H9 (cell line): Measurements from ENCODE around the gene ALOX5AP. TPM values are rescaled to one million over a fixed set of nuclear protein-coding genes. Genes with fewer than 3 reads are reported as not detected.

Experiments
- DNase-seq: peaks from one replicate; pipeline ENCODE4 v3.0.0-alpha.2; 2017
- H2AFZ ChIP-seq: one replicate; pipeline ENCODE4 v1.6.1; 2013; ENCODE audit warnings: mild to moderate bottlenecking, low read length, control low read depth, moderate library complexity
- H2AK5ac ChIP-seq: 2 replicates; pipeline ENCODE4 v1.6.1; 2013; ENCODE audit warnings: low read length, control low read depth, mixed read lengths; ENCODE audit not compliant: insufficient read length
- H2BK120ac ChIP-seq: one replicate; pipeline ENCODE4 v1.6.1; 2013; ENCODE audit warnings: low read depth, mild to moderate bottlenecking, low read length, control low read depth, inconsistent platforms; ENCODE audit not compliant: poor library complexity, severe bottlenecking
- H2BK12ac ChIP-seq: 2 replicates; pipeline ENCODE4 v1.6.1; 2013; ENCODE audit warnings: low read length, control low read depth, mixed read lengths, low read depth; ENCODE audit not compliant: insufficient read length
- H2BK15ac ChIP-seq: 2 replicates; pipeline ENCODE4 v1.6.1; 2013; ENCODE audit warnings: low read depth, low read length, control low read depth
- H2BK20ac ChIP-seq: one replicate; pipeline ENCODE4 v1.6.1; 2013; ENCODE audit warnings: low read depth, mild to moderate bottlenecking, low read length, control low read depth, inconsistent platforms; ENCODE audit not compliant: poor library complexity, severe bottlenecking
- H2BK5ac ChIP-seq: 2 replicates; pipeline ENCODE4 v1.6.1; 2013; ENCODE audit warnings: low read length, control low read depth, mixed read lengths; ENCODE audit not compliant: insufficient read length
- H3K14ac ChIP-seq: 2 replicates; pipeline ENCODE4 v1.6.1; 2013; ENCODE audit warnings: low read length, control low read depth; ENCODE audit not compliant: insufficient read depth
- H3K18ac ChIP-seq: 2 replicates; pipeline ENCODE4 v1.6.1; 2013; ENCODE audit warnings: low read depth, mild to moderate bottlenecking, mixed read lengths, low read length, control low read depth; ENCODE audit not compliant: insufficient read length
- H3K23ac ChIP-seq: 2 replicates; pipeline ENCODE4 v1.6.1; 2013; ENCODE audit warnings: low read length, control low read depth, mixed read lengths, low read depth; ENCODE audit not compliant: insufficient read length
- H3K23me2 ChIP-seq: 2 replicates; pipeline ENCODE4 v1.6.1; 2013; ENCODE audit warnings: low read depth, mild to moderate bottlenecking, mixed read lengths, low read length, control low read depth; ENCODE audit not compliant: insufficient read length, poor library complexity, severe bottlenecking
- H3K27ac ChIP-seq: 2 replicates; pipeline ENCODE4 v1.5.1; 2013; ENCODE audit warnings: low read length, control low read depth, mixed read lengths, low read depth; ENCODE audit not compliant: insufficient read length
- H3K27me3 ChIP-seq: 2 replicates; pipeline ENCODE4 v1.6.1; 2013; ENCODE audit warnings: low read length, control low read depth, inconsistent platforms; ENCODE audit not compliant: insufficient read depth
- H3K4ac ChIP-seq: 2 replicates; pipeline ENCODE4 v1.6.1; 2013; ENCODE audit warnings: low read depth, mild to moderate bottlenecking, control low read depth, inconsistent platforms, low read length, moderate library complexity
- H3K4me1 ChIP-seq: 2 replicates; pipeline ENCODE4 v1.6.1; 2013; ENCODE audit warnings: low read length, control low read depth, inconsistent platforms; ENCODE audit not compliant: insufficient read depth
- H3K4me2 ChIP-seq: 2 replicates; pipeline ENCODE4 v1.6.1; 2013; ENCODE audit warnings: low read length, control low read depth, mixed read lengths; ENCODE audit not compliant: insufficient read length, insufficient read depth
- H3K56ac ChIP-seq: 2 replicates; pipeline ENCODE4 v1.6.1; 2013; ENCODE audit warnings: low read depth, mild to moderate bottlenecking, mixed read lengths, low read length, control low read depth; ENCODE audit not compliant: insufficient read length
- H3K79me1 ChIP-seq: 2 replicates; pipeline ENCODE4 v1.6.1; 2013; ENCODE audit warnings: low read depth, mild to moderate bottlenecking, moderate library complexity, low read length, control low read depth, inconsistent platforms; ENCODE audit not compliant: insufficient read depth, poor library complexity, severe bottlenecking
- H3K79me2 ChIP-seq: 2 replicates; pipeline ENCODE4 v1.6.1; 2013; ENCODE audit warnings: low read length, control low read depth, inconsistent platforms; ENCODE audit not compliant: insufficient read depth
- H3K9ac ChIP-seq: 2 replicates; pipeline ENCODE4 v1.6.1; 2013; ENCODE audit warnings: low read length, control low read depth, mixed read lengths; ENCODE audit not compliant: insufficient read length; ENCODE audit errors: extremely low read depth
- H3K9me3 ChIP-seq: one replicate; pipeline ENCODE4 v1.6.1; 2013; ENCODE audit warnings: low read depth, low read length, inconsistent platforms; ENCODE audit not compliant: control insufficient read depth
- H3T11ph ChIP-seq: one replicate; pipeline ENCODE4 v1.6.1; 2013; ENCODE audit warnings: mild to moderate bottlenecking, low read length, control low read depth, inconsistent platforms
- H4K20me1 ChIP-seq: one replicate; pipeline ENCODE4 v1.6.1; 2013; ENCODE audit not compliant: control insufficient read depth, insufficient read length, insufficient read depth
- H4K5ac ChIP-seq: 2 replicates; pipeline ENCODE4 v1.6.1; 2013; ENCODE audit warnings: low read depth, mild to moderate bottlenecking, mixed read lengths, low read length, control low read depth; ENCODE audit not compliant: insufficient read length
- H4K8ac ChIP-seq: replicated peaks from 2 replicates; pipeline ENCODE4 v1.6.1; 2013; ENCODE audit warnings: low read length, control low read depth, mixed read lengths, low read depth; ENCODE audit not compliant: insufficient read length
- H4K91ac ChIP-seq: 2 replicates; pipeline ENCODE4 v1.6.1; 2013; ENCODE audit warnings: low read depth, mild to moderate bottlenecking, moderate library complexity, mixed read lengths, low read length, control low read depth; ENCODE audit not compliant: insufficient read length
- H3K27ac Mint-ChIP-seq, 3 experiments: 2 replicates in 2 of 3; 3 replicates in 1 of 3; pipeline ENCODE4 v1.8.0; 2020 to 2021; ENCODE audit warnings: mixed read lengths in 3 of 3, mild to moderate bottlenecking in 1 of 3, moderate library complexity in 1 of 3
- H3K27me3 Mint-ChIP-seq: 2 replicates; pipeline ENCODE4 v1.8.0; 2021; ENCODE audit warnings: low read depth, mild to moderate bottlenecking, moderate library complexity, mixed read lengths
- H3K36me3 Mint-ChIP-seq, 3 experiments: 2 replicates in 2 of 3; 3 replicates in 1 of 3; pipeline ENCODE4 v1.8.0; 2020 to 2021; ENCODE audit warnings: low read depth in 3 of 3, mixed read lengths in 3 of 3; ENCODE audit not compliant: insufficient read depth in 1 of 3
- H3K4me1 Mint-ChIP-seq, 2 experiments: 2 replicates each; pipeline ENCODE4 v1.8.0; 2020; ENCODE audit warnings: mixed read lengths in 2 of 2
- H3K4me3 Mint-ChIP-seq, 2 experiments: 2 replicates in 1 of 2; 3 replicates in 1 of 2; pipeline ENCODE4 v1.8.0; 2020 to 2021; ENCODE audit warnings: mild to moderate bottlenecking in 2 of 2, mixed read lengths in 2 of 2, moderate library complexity in 1 of 2
- H3K9me3 Mint-ChIP-seq, 2 experiments: 2 replicates in 1 of 2; 3 replicates in 1 of 2; pipeline ENCODE4 v1.8.0; 2020; ENCODE audit warnings: mild to moderate bottlenecking in 2 of 2, mixed read lengths in 2 of 2, moderate library complexity in 1 of 2
- CTCF ChIP-seq: fragments of 200-600 bp; sonication (generic); conservative IDR thresholded peaks from 3 replicates; pipeline ENCODE4 v1.8.0; 2021; ENCODE audit warnings: antibody characterized with exemption, mild to moderate bottlenecking
- WGBS: extraction: QIAGEN DNeasy Blood & Tissue Kit; methylation state at CpG from one replicate; pipeline ENCODE4 v1.1.7; 2013; ENCODE audit warnings: missing lambda C conversion rate, low lambda C conversion rate, mixed read lengths; ENCODE audit not compliant: insufficient read length; ENCODE audit errors: extremely low coverage; 5-methylcytosine and 5-hydroxymethylcytosine counted together
- total RNA-seq: library from RNA; stranded (reverse); gene quantifications from 2 replicates; pipeline ENCODE4 v1.2.1, GENCODE V29; 2021

The ALOX5AP gene
- total RNA-seq, 1 experiment from 2014 or later: not detected

GRCh38 chr13:30732046-30732390, 3.3 kb upstream of the ALOX5AP start:
- Histone ChIP-seq H2AK5ac (no peak overlapping the region), H3K23ac (no peak overlapping the region), H3K27ac (no peak overlapping the region), H3K14ac (no peak overlapping the region), H3K4me1 (no peaks in the 10 kb centered on the region), H3K9me3 (no peaks in the 10 kb centered on the region), H2BK120ac (no peak overlapping the region), H2BK12ac (no peak overlapping the region), H2AFZ (no peak overlapping the region), H4K20me1 (no peaks in the 10 kb centered on the region), H3K4ac (no peak overlapping the region), H3K23me2 (no peaks in the 10 kb centered on the region), H2BK5ac (no peak overlapping the region), H3K79me1 (no peaks in the 10 kb centered on the region), H3K9ac (no peak overlapping the region), H3K79me2 (no peaks in the 10 kb centered on the region), H4K8ac (no peak overlapping the region), H2BK15ac (no peak overlapping the region), H4K5ac (no peak overlapping the region), H3K18ac (no peak overlapping the region), H3T11ph (no peak overlapping the region), H3K56ac (no peak overlapping the region), H3K4me2 (no peak overlapping the region), H2BK20ac (no peak overlapping the region), H4K91ac (no peak overlapping the region), H3K27me3 (no peaks in the 10 kb centered on the region)
- no peak for DNase-seq
- Mint-ChIP-seq H3K36me3 (no peaks in the 10 kb centered on the region), H3K4me3 (no peak overlapping the region), H3K27me3 (0 out of 2 replicates have a peak, but pooled peaks cover 1% of the 10 kb centered on the region), H3K4me1 (peaks cover 0 to 2% of the 10 kb centered on the region in 2 experiments; a peak in 1 of 4 replicates), H3K27ac (no peak overlapping the region), H3K9me3 (no peaks in the 10 kb centered on the region)
- no CpG with 5 or more reads among the region's 21 CpGs for WGBS
- TF ChIP-seq CTCF: no peak
